Activated CD8-positive, alpha-beta memory T cell treated with anti-CD3 and anti-CD28 coated beads, Interleukin-2, amount 50 U/mL, for 24 hours (primary cell): ENCODE measurements around the gene PITX2.
"Not testable (repeated sequence)": the region's sequence is repeated elsewhere in the genome, so short reads cannot be mapped to it uniquely, and the experiment has no call there.

Source experiments
- DNase-seq: peaks from one replicate; pipeline ENCODE4 v3.0.0-alpha.2; 2020; ENCODE audit errors: extremely low read depth

The PITX2 gene

GRCh38 chr4:110610940-110611831 lies 11.7 kb downstream of the PITX2 start:
- DNase-seq: no peak

- DNase-seq: no peak
Observed at GRCh38 chr4:110610620-110610939, 12.3 kb downstream of the PITX2 start.

GRCh38 chr4:110609044-110609750 lies 13.7 kb downstream of the PITX2 start:
- DNase-seq: no peak

GRCh38 chr4:110605077-110605476 lies 17.8 kb downstream of the PITX2 start:
- no peak for DNase-seq

GRCh38 chr4:110602061-110602460 lies 20.8 kb downstream of the PITX2 start:
- no peak for DNase-seq

- DNase-seq: no peak
Observed at GRCh38 chr4:110597582-110597981, 25.3 kb downstream of the PITX2 start.

- no peak for DNase-seq
Observed at GRCh38 chr4:110596431-110596830, 26.4 kb downstream of the PITX2 start.

GRCh38 chr4:110595583-110595982 lies 27.3 kb downstream of the PITX2 start:
- DNase-seq: no peak

- no peak for DNase-seq
Observed at GRCh38 chr4:110589297-110589696, 33.6 kb downstream of the PITX2 start.

- DNase-seq: no peak
Observed at GRCh38 chr4:110587666-110588285, 35.1 kb downstream of the PITX2 start.

GRCh38 chr4:110586131-110586850 lies 36.6 kb downstream of the PITX2 start:
- no peak for DNase-seq

GRCh38 chr4:110576696-110577095 lies 46.2 kb downstream of the PITX2 start:
- not testable (repeated sequence) for DNase-seq
